ENCODE measurements around the gene GBA3.

GBA3 gene

DNA sequence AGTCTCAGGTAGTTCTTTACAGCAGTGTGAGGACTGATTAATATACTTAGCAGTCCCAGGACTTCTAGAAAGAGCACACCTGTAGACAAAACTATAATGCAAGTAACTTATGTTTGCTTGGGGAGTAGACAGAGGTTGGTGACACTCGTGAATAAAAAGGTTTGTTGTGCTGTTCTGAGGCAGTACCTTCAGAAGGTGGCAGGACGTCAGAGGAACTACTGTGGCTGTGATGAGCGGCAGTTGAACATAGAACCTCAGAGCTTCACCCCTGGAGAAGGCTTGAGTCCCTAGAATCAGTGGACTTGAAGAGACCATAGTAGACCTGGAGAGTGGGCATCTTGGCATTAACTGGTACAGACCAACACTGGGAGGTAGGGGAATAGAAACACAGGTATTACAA is 3.3 kb upstream of the GBA3 start:
- TF ChIP-seq, protein P1, sequence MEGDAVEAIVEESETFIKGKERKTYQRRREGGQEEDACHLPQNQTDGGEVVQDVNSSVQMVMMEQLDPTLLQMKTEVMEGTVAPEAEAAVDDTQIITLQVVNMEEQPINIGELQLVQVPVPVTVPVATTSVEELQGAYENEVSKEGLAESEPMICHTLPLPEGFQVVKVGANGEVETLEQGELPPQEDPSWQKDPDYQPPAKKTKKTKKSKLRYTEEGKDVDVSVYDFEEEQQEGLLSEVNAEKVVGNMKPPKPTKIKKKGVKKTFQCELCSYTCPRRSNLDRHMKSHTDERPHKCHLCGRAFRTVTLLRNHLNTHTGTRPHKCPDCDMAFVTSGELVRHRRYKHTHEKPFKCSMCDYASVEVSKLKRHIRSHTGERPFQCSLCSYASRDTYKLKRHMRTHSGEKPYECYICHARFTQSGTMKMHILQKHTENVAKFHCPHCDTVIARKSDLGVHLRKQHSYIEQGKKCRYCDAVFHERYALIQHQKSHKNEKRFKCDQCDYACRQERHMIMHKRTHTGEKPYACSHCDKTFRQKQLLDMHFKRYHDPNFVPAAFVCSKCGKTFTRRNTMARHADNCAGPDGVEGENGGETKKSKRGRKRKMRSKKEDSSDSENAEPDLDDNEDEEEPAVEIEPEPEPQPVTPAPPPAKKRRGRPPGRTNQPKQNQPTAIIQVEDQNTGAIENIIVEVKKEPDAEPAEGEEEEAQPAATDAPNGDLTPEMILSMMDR (IDR thresholded peaks at IDR 0.05; ENCODE audit: borderline replicate concordance, insufficient read depth, low read depth, low read length): no peak
- no peak overlapping the region for H3K4me3 ChIP-seq (ENCODE audit: low read depth, low read length)

DNA sequence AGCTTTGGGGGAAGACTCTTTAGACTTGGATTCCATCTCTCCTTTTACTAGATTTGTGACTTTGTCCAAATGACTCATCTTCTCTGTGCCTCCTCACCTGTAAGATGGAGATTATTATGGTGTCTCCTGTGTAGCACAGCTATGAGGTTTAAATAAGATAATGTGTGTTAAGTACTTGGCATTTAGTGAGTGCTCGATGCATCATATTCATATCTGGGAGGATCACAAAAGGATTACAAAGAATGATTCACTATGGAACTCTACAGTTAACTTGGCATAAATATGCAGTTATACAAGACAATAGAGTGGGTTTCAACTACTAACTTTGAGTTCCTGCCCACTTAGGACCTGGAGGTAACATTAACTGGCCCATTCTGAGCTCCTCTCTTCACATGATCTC is 2.3 kb downstream of the GBA3 start:
- no peak overlapping the region for H3K4me3 ChIP-seq (ENCODE audit: low read depth, low read length)
- TF ChIP-seq, protein P1 (IDR thresholded peaks at IDR 0.05; ENCODE audit: borderline replicate concordance, insufficient read depth, low read depth, low read length): no peak

DNA sequence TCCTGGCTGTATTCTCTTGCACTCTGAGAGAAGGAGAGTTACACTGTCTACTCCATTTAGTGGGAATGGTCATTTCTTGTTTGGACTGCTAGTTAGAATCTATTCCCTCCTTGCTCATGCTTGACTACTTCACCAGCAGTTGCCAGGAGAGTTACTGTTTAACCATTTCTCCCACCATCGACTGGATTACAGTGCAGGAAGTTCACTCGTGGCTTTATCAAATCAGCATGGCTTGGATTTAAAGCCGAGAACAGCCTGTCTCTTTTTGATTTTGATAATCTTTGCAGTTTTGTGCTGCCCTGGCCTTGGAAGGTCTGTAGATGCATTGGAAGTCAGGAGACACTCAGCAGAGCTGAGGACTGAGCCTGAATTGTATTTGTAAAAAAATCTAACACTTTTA is 3.2 kb downstream of the GBA3 start:
- TF ChIP-seq, protein P1 (IDR thresholded peaks at IDR 0.05; ENCODE audit: borderline replicate concordance, insufficient read depth, low read depth, low read length): no peak
- no peak overlapping the region for H3K4me3 ChIP-seq (ENCODE audit: low read depth, low read length)

DNA sequence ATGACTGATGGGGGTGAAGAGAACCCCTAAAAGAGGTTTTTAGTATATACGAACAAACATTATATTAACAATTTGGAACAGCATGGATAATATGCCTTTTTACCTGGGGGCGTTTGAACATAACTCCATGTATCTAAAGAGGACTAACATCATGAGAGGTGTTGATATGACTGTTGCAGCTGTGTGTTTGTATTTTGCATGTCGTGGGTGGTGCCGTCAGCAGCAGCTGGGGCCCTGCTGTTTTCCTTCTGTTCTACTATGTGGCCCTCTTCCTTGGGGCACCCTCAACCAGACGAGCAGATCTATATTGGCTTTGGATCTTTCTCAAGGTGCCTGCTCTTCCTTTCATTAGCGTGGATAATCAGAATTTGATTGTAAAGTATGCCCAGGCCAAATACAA is 11.2 kb downstream of the GBA3 start:
- TF ChIP-seq, protein P1 (IDR thresholded peaks at IDR 0.05; ENCODE audit: borderline replicate concordance, insufficient read depth, low read depth, low read length): no peak
- no peak overlapping the region for H3K4me3 ChIP-seq (ENCODE audit: low read depth, low read length)

DNA sequence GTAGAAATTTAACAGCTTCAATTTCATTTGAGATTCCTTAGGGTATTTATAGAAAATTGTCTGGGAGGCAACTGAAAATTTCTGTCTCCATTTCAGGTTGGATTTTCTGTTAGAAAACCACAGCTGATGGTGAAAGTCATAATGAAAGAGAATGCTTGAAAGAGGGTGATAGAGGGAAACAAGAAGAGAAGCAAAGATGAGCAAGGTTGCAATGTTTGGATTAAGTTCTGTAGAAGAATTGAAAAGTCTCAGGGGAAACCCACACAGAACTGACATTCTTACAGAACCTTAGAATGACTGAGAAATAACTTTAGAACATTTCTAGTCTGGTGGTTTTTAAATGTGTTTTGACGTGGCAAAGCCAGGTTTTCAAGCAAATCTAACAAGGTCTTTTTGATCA is 14.7 kb downstream of the GBA3 start:
- TF ChIP-seq, protein P1 (IDR thresholded peaks at IDR 0.05; ENCODE audit: borderline replicate concordance, insufficient read depth, low read depth, low read length): no peak
- H3K4me3 ChIP-seq (ENCODE audit: low read depth, low read length): no peak overlapping the region

DNA sequence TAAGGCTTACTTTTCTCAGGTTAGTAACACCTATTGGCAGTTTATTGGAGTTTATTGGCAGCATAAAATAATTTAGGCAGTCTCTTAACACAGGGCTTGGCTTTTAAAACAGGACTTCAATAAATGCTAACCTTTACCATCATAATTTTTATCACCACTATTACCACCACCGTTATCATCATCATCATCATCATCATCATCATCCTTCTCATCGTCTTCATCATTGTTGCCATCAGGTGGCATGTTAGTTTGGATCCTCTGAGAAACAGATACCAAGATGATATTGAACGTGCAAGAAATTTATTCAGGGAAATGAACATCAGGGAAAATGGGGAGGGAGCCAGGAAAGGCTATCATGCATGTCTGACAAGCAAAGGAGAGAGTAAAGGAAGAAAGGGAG is 16.2 kb downstream of the GBA3 start:
- TF ChIP-seq, protein P1 (IDR thresholded peaks at IDR 0.05; ENCODE audit: borderline replicate concordance, insufficient read depth, low read depth, low read length): no peak
- no peak overlapping the region for H3K4me3 ChIP-seq (ENCODE audit: low read depth, low read length)

DNA sequence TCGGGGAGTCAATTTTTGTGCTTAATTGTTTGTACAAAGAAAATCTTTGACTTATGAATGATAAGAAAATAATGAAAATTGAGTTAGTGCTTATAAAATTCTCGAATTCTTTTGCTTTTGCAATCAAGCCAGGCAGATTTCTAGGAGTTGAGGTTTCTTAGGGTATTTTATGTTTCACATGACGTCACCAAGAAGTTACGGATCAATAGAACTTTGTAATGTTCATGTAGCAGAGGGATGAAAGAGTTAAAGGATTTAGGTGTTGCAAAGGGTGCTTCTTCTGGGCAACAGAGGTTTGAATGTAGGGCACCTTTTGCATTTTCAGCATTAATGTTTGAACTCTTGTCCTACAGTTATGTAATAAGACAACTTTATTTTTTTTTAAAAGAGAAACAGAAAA is 19.4 kb downstream of the GBA3 start:
- TF ChIP-seq, protein P1 (IDR thresholded peaks at IDR 0.05; ENCODE audit: borderline replicate concordance, insufficient read depth, low read depth, low read length): no peak
- H3K4me3 ChIP-seq (ENCODE audit: low read depth, low read length): no peak overlapping the region
